Activated CD4-positive, CD25-positive, alpha-beta regulatory T cell (primary cell): ENCODE data around the gene AQP11.
"Not testable (repeated sequence)": the region's sequence is repeated elsewhere in the genome, so short reads cannot be mapped to it uniquely, and the experiment has no call there.

ENCODE experiments used
- DNase-seq, 4 experiments: peaks; one replicate each; lab custom pipeline; 2025; lab: John Stamatoyannopoulos, UW

Gene AQP11

DNA sequence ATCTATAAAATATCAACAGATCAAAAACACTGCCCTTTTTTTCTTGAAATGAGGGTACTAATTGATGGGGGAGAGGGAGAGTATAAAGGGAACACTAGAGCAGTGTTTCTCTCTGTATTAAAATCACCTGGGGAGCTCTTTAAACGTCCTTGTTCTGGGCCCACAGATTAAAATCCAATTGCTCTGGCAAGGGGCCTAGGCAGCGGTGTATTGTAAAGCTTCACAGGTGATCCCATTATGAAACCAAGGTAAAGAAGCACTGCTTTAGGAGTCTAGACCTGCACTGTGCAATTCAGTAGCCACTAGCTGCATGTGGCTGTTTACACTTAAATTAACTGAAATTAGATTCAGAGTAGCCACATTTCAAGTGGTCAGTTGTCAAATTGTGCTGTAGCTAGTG, 3.0 kb downstream of the AQP11 start:
- no peak for DNase-seq

GRCh38 chr11:77593883-77594282, 4.1 kb downstream of the AQP11 start:
- no peak for DNase-seq

- no peak for DNase-seq
These were observed 6.9 kb downstream of the AQP11 start for GRCh38 chr11:77596626-77597025.

DNA sequence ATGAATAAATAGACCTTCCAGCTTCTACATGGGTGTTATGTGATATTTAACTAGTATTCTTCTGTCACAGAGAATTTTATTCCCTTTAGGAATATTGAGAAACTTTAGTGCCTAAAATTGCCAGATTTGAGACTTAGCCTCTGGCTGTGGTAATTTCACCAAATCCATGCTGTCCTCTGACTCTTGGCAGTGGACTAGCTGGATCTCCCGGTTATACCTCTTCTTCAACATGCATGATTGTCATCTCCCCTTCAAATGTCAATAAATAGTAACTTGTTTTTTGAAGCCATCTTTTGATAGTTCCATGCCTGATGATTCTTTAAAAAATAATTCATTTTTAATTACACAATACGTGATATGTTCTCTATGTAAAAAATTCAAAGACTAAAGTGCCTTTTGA, 8.4 kb downstream of the AQP11 start:
- no peak for DNase-seq

GRCh38 chr11:77602381-77603088, 12.8 kb downstream of the AQP11 start:
- no peak for DNase-seq

- DNase-seq: no peak
These were observed 14.5 kb downstream of the AQP11 start for GRCh38 chr11:77604281-77604680.

GRCh38 chr11:77609234-77609633, 19.5 kb downstream of the AQP11 start:
- DNase-seq: no peak

- no peak for DNase-seq
These were observed 22.2 kb downstream of the AQP11 start for GRCh38 chr11:77611921-77612320.

DNA sequence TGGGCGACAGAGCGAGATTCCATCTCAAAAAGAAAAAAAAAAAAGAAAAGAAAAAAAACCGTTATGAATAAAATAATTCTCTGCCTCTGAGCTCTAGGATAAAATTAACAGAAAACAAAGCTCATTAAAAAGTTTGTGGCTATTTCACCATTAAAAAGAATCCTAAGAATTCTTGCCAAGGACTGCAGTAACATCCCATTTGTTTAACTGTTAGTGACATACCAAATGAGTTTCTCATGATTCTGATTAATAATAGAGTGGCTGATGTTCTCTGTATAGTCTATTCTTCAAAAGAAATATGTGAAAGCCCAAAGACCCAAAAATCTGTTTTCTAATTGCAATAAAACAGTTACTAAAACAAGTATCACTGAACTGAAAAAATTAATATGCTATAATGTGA, 28.1 kb downstream of the AQP11 start:
- DNase-seq: no peak

DNA sequence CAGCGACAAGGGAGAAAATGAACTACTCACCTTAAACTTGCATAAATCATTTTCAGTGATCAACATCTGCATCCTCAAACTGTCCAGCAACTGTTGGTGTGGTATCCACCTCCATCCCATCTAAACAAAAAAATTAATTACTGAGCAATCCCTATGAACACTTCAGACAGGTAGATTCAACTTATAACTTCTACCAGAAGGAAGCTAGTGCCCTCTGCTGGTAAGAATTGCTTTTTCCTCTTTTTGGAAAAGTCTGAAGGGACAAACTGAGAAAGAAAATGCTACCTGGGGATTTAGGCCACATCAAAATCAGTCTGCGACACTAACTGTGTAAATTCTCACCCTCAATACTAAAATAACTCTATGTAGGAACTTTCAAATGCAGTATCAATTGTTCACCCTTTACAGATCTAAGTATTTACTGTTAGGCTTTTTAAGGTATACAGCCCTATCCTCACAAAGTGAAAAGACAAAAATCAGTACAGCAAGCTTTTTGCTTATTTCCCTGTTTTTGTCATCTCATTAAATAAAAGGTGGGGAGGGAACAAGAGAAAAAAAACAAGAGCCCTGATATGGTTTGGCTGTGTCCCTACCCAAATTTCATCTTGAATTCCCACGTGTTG, 29.9 kb downstream of the AQP11 start:
- DNase-seq: no peak

DNA sequence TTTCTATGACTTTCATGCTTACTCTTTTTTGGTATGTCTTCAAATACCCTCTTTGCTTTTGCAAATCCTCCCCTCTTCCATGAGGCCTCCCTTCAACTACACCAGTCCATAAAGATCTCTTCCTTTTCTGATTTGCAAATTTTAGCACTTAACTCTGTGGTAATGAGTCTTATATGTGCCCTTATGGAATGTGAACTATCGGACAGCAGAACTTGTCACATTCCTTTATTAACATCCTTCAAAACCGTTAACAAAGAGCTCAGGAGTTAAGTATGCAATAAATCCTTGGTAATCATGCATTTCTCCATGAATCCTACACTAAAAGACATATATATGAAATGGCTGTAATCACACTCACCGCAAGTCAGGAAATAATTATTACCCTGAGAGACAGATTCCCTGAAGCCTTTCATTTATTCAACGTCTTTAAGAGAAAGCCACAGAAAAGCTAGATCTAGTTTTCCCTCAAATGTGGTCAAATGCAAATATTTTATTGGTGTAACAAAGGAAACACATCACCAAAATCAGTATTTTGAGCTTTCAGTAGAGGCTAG, 40.5 kb downstream of the AQP11 start:
- DNase-seq: no peak

DNA sequence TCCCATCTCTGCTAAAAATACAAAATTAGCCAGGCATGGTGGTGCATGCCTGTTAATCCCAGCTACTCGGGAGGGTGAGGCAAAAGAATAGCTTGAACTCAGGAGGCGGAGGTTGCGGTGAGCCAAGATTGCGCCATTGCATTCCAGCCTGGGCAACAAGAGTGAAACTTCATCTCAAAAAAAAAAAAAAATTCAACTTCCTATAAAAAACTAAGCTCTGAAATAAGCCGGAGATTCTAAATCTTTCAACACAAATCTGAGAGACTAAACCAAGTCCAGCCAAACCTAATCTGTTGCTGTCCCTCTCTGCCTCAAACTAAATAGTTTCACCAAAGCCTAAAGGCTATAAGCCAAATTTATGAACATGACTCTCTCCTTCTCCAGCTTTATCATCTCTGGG, 44.2 kb downstream of the AQP11 start:
- DNase-seq: not testable (repeated sequence)

- DNase-seq: no peak
These were observed 47.1 kb downstream of the AQP11 start for GRCh38 chr11:77636731-77637344.

GRCh38 chr11:77637345-77638165, 47.8 kb downstream of the AQP11 start, which contains the start of gene CLNS1A:
TSS of gene CLNS1A (minus strand) at chr11:77637794. CDS start at chr11:77637714, 80 bp downstream.
- peak; percentile 44 to 66 (median 60) for DNase-seq

GRCh38 chr11:77642228-77642627, 52.5 kb downstream of the AQP11 start:
- no peak for DNase-seq

- DNase-seq: no peak
These were observed 55.1 kb downstream of the AQP11 start for GRCh38 chr11:77644887-77645286.

DNA sequence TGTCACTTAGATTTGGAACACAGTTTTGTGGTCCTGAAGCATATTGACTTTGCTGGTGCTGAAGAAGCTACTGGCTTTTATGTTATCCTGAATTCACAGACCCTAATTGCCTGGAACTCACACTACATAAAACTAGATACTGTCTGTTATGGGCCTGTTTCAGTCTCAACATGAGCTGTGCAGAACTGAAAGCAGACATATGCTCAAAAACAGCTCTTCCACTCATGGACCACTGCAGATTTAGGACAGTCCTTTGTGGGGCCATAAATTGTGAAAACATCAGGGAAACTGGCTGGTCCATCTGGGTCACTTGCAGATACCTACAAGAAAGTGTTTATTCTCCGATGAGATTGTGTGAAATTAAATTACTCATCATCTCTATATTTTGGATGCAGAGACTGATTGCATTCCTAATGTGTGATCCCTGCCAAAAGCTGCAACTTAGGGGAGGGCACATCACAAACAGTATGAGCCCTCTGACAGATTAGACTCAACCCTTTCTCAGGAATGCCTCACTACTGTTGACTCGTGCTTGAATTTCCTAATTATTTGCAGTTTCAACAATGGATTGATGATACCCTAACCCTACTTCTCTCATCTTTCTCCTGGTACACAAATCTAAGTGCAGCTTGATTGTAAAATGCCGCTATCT, 58.0 kb downstream of the AQP11 start:
- DNase-seq: no peak

- no peak for DNase-seq
These were observed 60.4 kb downstream of the AQP11 start for GRCh38 chr11:77650123-77650522.

DNA sequence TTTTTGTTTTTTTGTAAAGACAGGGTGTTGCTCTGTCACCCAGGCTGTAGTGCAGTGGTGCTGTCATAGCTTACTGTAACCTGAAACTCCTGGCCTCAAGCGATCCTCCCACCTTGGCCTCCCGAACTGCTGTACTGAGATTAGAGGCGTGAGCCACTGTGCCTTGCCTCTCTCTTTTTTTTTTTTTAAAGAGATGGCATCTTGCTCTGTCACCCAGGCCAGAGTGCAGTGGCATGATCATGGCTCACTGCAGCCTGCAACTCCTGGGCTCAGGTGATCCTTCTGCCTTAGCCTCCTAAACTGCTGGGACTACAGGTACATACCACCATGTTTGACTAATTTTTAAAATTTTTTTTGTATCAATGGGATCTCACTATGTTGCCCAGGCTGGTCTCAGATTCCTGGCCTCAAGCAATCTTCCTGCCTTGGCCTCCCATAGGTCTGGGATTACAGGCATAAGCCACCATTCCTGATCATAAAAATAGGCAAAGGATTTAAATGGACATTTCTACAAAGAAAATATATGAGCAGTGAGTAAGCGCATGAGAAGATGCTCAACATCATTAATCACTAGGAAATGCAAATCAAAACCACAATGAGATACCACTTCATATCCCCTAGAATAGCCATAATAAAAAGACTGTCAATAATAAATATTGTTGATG, 65.1 kb downstream of the AQP11 start:
- DNase-seq: no peak

DNA sequence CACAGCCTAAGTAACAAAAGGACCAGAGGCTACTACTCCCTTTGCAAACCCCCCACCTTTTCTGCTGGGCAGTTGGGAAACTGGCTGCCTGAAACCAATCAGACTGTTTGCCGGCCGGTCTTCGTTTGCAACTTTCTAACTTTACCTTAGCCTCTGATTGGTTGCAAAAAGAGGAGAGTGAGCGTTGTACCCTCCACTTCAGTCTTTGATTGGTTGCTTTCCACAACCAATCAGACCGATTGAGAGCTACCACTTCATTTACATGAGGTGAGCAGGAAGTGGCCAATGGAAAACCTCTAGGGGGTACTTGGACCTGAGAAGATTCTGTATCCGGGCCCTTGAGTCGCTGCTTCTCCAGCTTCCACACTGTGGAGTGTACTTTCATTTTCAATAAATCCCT, 66.6 kb downstream of the AQP11 start:
- no peak for DNase-seq
